Stomach (tissue), 9 donors: Measurements from ENCODE around the gene FUT6. TPM values are rescaled to one million over a fixed set of nuclear protein-coding genes. Genes with fewer than 3 reads are reported as not detected.
"Not testable (repeated sequence)": the region's sequence is repeated elsewhere in the genome, so short reads cannot be mapped to it uniquely, and the experiment has no call there.

Source experiments
- DNase-seq, 2 donors: peaks; one replicate each; pipeline versions ENCODE4 v3.0.0 to v3.0.0-alpha.2; 2013 to 2019
- H3K27ac ChIP-seq, 5 donors: fragments of 200-600 bp in 4 of 5; sonication (generic) in 4 of 5; one replicate each; pipeline ENCODE4 v1.5.1; 2013 to 2019; ENCODE audit warnings: mild to moderate bottlenecking in 1 of 5, moderate library complexity in 1 of 5
- H3K27me3 ChIP-seq, 3 donors: fragments of 200-600 bp; sonication (generic); one replicate each; pipeline ENCODE4 v1.5.1; 2017 to 2019; ENCODE audit warnings: mixed run types in 1 of 3
- H3K36me3 ChIP-seq, 4 donors: fragments of 200-600 bp; sonication (generic); 1 replicate in 3 of 4; 2 replicates in 1 of 4; pipeline ENCODE4 v1.5.1; 2016 to 2019
- H3K4me1 ChIP-seq, 4 donors: fragments of 200-600 bp; sonication (generic); one replicate each; pipeline ENCODE4 v1.5.1; 2016 to 2019
- H3K4me3 ChIP-seq, 4 donors: fragments of 200-600 bp; sonication (generic) in 3 of 4; one replicate each; pipeline ENCODE4 v1.5.1; 2016 to 2019; ENCODE audit warnings: mild to moderate bottlenecking in 1 of 4
- H3K9me3 ChIP-seq, 4 donors: fragments of 200-600 bp; sonication (generic); one replicate each; pipeline ENCODE4 v1.5.1; 2016 to 2019
- EP300 ChIP-seq: sonication (generic); formaldehyde crosslinking; IDR thresholded peaks from one replicate; pipeline ENCODE4 v1.6.1; 2017; ENCODE audit warnings: antibody characterized with exemption
- POLR2A ChIP-seq, 4 donors: fragments of 450-650 bp; IDR thresholded peaks; one replicate each; pipeline ENCODE4 v1.6.1; 2016; ENCODE audit warnings: antibody characterized with exemption in 4 of 4, control low read depth in 2 of 4, mild to moderate bottlenecking in 1 of 4, moderate library complexity in 1 of 4
- POLR2AphosphoS5 ChIP-seq, 3 donors: sonication (generic); formaldehyde crosslinking; IDR thresholded peaks; one replicate each; pipeline ENCODE4 v1.6.1; 2016; ENCODE audit warnings: antibody characterized with exemption in 3 of 3
- WGBS, 5 donors: extraction: QIAGEN DNeasy Blood & Tissue Kit in 3 of 5; methylation state at CpG; one replicate each; pipeline versions ENCODE4 v1.1.5 to v1.1.7; 2013 to 2018; 5-methylcytosine and 5-hydroxymethylcytosine counted together
- intact Hi-C: fragments of 100-400 bp; cut with DNase I; formaldehyde crosslinking; loops from one replicate; pipeline ENCODE4 v1.15.1; 2023; ENCODE audit warnings: low total_unique reads
- polyA plus RNA-seq, 3 donors: library from polyadenylated mRNA; stranded (reverse); fragments of 200-250 nt; gene quantifications; one replicate each; pipeline ENCODE4 v1.2.3, GENCODE V29; 2013
- total RNA-seq, 5 donors: library from RNA; depleted of rRNA; stranded (reverse); fragments of >200 nt; gene quantifications; one replicate each; pipeline versions ENCODE4 v1.1.0 to v1.2.3, GENCODE V29; 2014 to 2016
- TF ChIP-seq, protein P1 (sequence below), 7 experiments: fragments of 450-650 bp in 4 of 7; fragments of 200-600 bp in 3 of 7; sonication (generic) in 3 of 7; IDR thresholded peaks; one replicate each; pipeline ENCODE4 v1.5.1; 2016 to 2019; ENCODE audit warnings: antibody characterized with exemption in 7 of 7, control low read depth in 2 of 7, mild to moderate bottlenecking in 1 of 7
- donor health status: healthy with polysubstance abuse.
- donor health status: Bipolar disorder and iron deficiency.
- donor health status: healthy.

FUT6 gene
- total and polyA plus RNA-seq, 8 donors: 0.18 to 105 (median 15.3) TPM; not detected in 5

- peaks cover 0 to 11% (median 0%) of the 10 kb centered on the region in 3 donors for H3K27me3 ChIP-seq
- H3K4me3 ChIP-seq: no peak overlapping the region
- H3K27ac ChIP-seq: no peak overlapping the region
- intact Hi-C loops: loop anchor here (10.0 kb wide), 1 partner anchor 462 kb away; no protein-coding TSS in a partner anchor
- no peaks in the 10 kb centered on the region for H3K4me1 ChIP-seq
- no peak for DNase-seq
- H3K36me3 ChIP-seq: no peaks in the 10 kb centered on the region
- 56 to 73% (median 67%) methylated on average over 3 to 11 of the region's 11 CpGs for WGBS, 5 donors
- H3K9me3 ChIP-seq: no peaks in the 10 kb centered on the region
- TF ChIP-seq POLR2A (IDR thresholded peaks at IDR 0.05) (no peak), POLR2AphosphoS5 (IDR thresholded peaks at IDR 0.05) (no peak), EP300 (no peak)
- TF ChIP-seq, protein P1, sequence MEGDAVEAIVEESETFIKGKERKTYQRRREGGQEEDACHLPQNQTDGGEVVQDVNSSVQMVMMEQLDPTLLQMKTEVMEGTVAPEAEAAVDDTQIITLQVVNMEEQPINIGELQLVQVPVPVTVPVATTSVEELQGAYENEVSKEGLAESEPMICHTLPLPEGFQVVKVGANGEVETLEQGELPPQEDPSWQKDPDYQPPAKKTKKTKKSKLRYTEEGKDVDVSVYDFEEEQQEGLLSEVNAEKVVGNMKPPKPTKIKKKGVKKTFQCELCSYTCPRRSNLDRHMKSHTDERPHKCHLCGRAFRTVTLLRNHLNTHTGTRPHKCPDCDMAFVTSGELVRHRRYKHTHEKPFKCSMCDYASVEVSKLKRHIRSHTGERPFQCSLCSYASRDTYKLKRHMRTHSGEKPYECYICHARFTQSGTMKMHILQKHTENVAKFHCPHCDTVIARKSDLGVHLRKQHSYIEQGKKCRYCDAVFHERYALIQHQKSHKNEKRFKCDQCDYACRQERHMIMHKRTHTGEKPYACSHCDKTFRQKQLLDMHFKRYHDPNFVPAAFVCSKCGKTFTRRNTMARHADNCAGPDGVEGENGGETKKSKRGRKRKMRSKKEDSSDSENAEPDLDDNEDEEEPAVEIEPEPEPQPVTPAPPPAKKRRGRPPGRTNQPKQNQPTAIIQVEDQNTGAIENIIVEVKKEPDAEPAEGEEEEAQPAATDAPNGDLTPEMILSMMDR (IDR thresholded peaks at IDR 0.05): no peak
Measured at GRCh38 chr19:5863030-5863665, 23.6 kb upstream of the FUT6 start.

DNA sequence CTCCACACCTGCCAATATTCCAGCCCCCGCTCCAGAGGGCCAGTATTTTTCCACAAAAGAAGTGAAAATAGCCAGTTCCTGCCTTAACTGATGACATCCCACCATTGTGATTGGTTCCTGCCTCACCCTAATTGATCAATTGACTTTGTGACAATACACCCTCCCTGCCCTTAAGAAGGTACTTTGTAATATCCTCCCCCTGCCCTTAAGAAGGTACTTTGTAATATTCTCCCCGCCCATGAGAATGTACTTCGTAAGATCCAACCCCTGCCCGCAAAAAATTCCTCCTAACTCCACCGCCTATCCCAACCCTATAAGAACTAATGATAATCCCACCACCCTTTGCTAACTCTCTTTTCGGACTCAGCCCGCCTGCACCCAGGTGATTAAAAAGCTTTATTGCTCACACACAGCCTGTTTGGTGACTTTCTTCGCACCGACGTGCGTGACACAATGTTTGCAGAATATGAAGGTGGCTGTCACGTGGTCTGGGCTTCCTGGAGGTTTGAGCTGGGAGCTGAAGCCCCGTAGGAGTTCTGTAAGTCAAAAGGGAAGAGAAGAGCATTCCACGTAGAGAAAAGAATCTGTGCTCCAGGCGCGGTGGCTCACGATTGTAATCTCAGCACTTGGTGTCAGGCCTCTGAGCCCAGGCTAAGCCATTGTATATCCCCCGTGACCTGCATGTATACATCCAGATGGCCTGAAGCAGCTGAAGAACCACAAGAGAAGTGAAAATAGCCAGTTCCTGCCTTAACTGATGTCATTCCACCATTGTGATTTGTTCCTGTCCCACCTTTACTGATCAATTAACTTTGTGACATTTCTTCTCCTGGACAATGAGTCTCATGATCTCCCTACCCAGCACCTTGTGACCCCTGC is 17.9 kb upstream of the FUT6 start:
- H3K36me3 ChIP-seq: no peaks in the 10 kb centered on the region
- intact Hi-C loops: no loop called here
- no peaks in the 10 kb centered on the region for H3K9me3 ChIP-seq
- no peak overlapping the region for H3K4me3 ChIP-seq
- no peaks in the 10 kb centered on the region for H3K27me3 ChIP-seq
- DNase-seq: peak in 1 of 2 donors; percentile 45
- H3K27ac ChIP-seq: no peak overlapping the region
- TF ChIP-seq EP300 (no peak), POLR2A (IDR thresholded peaks at IDR 0.05) (no peak), POLR2AphosphoS5 (IDR thresholded peaks at IDR 0.05) (no peak)
- TF ChIP-seq, protein P1 (IDR thresholded peaks at IDR 0.05): no peak
- H3K4me1 ChIP-seq: no peaks in the 10 kb centered on the region
- 80 to 84% (median 82%) methylated on average over 18 of the region's 18 CpGs for WGBS, 5 donors

DNA sequence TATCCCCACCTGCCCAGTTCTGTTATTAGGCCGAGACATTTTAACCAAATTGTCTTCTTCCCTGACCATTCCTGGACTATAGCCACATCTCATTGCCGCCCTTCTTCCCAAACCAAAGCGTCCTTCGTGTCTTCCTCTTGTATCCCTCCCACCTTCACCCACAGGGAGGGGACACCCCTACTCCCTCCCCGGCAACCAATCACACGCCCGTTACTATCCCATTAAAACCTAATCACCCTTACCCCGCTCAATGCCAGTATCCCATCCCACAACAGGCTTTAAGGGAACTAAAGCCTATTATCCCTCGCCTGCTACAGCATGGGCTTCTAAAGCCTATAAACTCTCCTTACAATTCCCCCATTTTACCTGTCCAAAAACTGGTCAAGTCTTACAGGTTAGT is 15.6 kb upstream of the FUT6 start:
- H3K27me3 ChIP-seq, H3K9me3 ChIP-seq, H3K4me3 ChIP-seq, H3K36me3 ChIP-seq, intact Hi-C loops, H3K27ac ChIP-seq, DNase-seq: not testable (repeated sequence)
- 79 to 89% (median 87%) methylated on average over 9 of the region's 9 CpGs for WGBS, 5 donors
- H3K4me1 ChIP-seq: peaks cover 6 to 15% (median 11%) of the 10 kb centered on the region in 4 donors

DNA sequence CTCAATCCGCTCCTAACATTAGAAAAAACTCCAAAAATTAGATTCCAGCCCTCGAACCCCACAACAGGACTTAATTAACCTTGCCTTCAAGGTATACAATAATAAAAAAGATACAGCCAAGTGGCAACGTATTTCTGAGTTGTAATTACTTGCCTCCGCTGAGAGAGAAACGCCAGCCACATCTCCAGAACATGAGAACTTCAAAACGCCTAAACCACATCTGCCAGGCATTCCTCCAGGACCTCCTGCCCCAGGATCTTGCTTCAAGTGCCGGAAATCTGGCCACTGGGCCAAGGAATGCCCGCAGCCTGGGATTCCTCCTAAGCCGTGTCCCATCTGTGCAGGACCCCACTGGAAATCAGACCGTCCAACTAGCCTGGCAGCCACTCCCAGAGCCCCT is 14.6 kb upstream of the FUT6 start:
- H3K27me3 ChIP-seq, H3K36me3 ChIP-seq, H3K4me3 ChIP-seq, H3K27ac ChIP-seq, H3K9me3 ChIP-seq, DNase-seq, intact Hi-C loops: not testable (repeated sequence)
- H3K4me1 ChIP-seq: peaks cover 6 to 15% (median 13%) of the 10 kb centered on the region in 4 donors
- 81 to 84% (median 82%) methylated on average over 9 to 10 of the region's 10 CpGs for WGBS, 5 donors

DNA sequence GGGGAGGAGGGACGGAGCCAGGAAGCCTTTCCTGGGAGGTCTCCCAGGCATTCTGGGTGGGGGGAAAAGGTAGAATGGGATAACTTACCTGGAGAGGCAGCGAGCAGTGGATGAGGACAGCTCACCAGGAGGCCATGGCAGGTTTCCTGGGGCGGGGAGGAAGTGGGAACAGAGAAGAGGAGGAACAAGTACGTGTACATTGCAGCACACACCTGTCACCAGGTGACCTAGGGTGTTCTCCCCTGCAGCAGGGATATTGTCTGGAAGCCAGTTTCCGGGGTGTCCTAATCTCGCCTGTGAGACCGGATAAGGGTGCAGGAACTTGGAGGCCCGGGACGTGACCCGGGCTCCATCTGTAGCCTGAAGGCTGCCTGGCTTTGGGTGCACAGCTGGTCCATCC is 11.8 kb upstream of the FUT6 start, which contains the start of gene FUT3:
TSS of gene FUT3 (minus strand) at position 148 of the 400 bp plus-strand sequence.
- Histone ChIP-seq H3K4me1 (peaks cover 6 to 15% (median 13%) of the 10 kb centered on the region in 4 donors), H3K9me3 (no peaks in the 10 kb centered on the region), H3K27ac (peak within 1 kb of the TSS; percentile 25 to 79 (median 76)), H3K36me3 (no peaks in the 10 kb centered on the region), H3K4me3 (peak within 1 kb of the TSS in 3 of 4 donors; percentile 8 to 32 (median 19)), H3K27me3 (no peaks in the 10 kb centered on the region)
- WGBS, 5 donors: 28 to 64% (median 41%) methylated on average over 8 to 10 of the region's 10 CpGs
- peak in 2 of 3 donors; percentile 53 to 66 for TF ChIP-seq POLR2AphosphoS5 (IDR thresholded peaks at IDR 0.05)
- TF ChIP-seq, protein P1 (IDR thresholded peaks at IDR 0.05): no peak
- DNase-seq: peak; percentile 54 to 66
- intact Hi-C loops: no loop called here
